HG03565 (cell line): Measurements from ENCODE around the gene PGAP6.
A peak's percentile ranks its signal among the peaks of the same experiment; 100 is the strongest.
"Not testable (repeated sequence)": the region's sequence is repeated elsewhere in the genome, so short reads cannot be mapped to it uniquely, and the experiment has no call there.

Experiments
- ATAC-seq: cut with Tn5 transposase; IDR thresholded peaks from one replicate; pipeline ENCODE4 v1.9.1; 2021; ENCODE audit warnings: mild to moderate bottlenecking, moderate library complexity; ENCODE audit not compliant: unreplicated experiment

The PGAP6 gene

DNA sequence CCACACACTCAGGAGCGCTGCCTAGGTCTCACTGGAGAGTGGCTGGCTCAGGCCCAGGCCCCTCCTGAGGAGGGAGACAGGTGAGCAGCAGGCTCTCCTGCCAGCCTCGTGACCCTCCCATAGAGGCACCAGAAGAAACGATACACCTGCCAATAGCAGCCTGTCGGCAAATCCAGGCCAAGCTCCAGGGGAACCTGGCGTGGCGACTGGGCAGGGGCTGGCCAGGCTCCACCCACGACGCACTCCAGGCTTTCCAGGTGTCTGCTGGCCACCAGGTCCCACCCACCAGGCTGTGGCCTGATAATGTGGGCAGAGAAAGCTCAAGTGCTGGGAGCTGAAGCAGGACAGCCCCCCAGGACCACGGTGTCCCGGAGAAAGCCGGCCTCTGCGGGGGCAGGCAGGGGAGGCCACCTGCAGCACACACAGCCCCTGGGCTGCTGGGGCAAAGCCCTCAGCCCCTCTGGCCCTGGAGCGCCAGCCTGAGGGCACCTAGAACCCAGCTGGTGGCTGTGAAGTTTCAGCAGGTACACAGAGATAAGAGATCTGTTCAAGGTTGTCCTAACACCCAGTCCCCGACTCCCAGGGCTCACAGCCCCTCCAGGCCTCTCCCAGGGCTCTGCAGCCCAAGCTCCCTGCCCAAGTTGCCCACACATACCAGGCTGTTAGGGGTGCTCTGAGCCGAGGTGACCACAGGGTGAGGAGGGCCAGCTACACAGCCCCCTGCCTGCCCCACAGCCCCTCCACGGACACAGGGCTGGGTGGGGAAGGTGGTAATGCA lies 2.4 kb downstream of the PGAP6 start:
- ATAC-seq: no peak

- ATAC-seq: no peak
Observed at GRCh38 chr16:378821-379182, 3.0 kb downstream of the PGAP6 start.

DNA sequence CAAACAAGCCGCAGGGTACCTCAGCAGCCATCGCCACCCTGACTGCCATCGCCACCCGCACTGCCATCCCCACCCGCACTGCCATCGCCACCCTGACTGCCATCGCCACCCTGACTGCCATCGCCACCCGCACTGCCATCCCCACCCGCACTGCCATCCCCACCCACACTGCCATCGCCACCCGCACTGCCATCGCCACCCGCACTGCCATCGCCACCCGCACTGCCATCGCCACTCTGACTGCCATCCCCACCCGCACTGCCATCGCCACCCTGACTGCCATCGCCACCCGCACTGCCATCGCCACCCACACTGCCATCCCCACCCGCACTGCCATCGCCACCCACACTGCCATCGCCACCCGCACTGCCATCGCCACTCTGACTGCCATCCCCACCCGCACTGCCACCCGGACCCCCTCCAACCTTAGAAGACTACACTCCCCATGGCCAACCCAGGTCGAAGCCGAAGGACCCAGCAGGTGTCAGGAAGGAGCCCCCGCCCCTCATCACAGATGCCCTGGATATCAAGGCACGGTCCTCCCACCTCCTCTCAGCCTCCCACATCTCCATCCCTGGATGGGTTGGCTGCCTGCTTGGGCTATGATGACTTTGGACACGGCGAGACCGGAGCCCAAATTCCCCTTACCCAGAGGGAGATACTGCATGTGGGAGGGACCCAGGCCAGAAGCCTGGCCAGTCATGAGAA lies 3.5 kb downstream of the PGAP6 start:
- not testable (repeated sequence) for ATAC-seq

DNA sequence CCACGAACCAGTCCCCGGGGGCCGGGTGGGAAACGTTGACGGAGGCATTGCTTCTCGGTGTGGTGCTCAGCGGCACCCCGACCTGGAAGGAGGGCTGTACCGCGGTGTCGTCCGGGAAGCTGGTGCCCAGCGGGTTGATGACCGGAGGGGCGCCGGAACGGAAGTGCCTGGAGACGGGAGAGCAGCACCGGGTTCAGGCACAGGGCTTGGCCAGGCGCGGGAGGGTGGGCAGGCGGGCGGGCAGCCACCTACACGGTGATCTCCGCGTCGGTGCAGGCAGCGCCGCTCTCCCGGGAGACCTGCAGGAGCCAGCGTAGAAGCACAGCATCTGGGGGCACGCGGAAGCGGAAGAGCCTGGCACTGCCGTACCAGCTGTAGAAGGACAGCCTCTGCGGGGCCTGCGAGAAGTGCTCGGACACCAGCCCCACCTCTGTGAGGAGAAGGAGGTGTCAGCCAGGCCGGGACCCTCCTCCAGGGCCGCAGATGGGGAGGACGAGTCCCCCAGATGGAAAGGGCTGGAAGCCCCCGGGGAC lies 4.3 kb downstream of the PGAP6 start:
- no peak for ATAC-seq

DNA sequence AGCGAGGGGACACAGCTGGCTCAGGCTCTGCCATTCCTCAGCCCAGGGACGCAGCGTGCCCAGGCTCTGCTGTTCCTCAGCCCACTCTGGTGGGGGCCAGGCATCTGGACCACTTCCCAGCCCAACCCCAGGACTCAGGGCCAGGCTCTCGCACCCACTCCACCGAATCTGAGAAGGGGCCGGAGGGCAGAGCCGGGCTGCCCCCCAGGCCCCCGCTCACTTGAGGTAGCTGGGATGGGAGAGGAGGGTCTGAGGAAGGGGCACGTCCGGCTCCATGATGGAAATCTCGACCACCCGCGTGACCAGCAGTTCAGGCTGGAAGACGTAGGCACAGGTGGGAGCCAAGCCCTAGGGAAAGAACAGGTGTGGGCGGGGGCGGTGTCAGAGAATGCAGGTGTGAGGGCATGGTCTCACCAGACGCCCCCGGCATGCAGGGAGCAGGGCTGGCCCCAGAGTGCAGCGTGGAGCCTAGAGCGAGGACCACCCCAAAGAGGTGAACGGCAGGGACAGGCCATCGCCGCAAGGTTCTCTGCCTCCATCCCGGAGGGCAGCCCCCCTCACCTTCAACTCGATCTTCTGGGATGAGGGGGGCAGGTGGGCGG lies 4.9 kb downstream of the PGAP6 start:
- ATAC-seq: no peak

GRCh38 chr16:375927-376816 lies 5.6 kb downstream of the PGAP6 start:
- ATAC-seq: no peak

- ATAC-seq: no peak
Observed at GRCh38 chr16:375212-375611, 6.6 kb downstream of the PGAP6 start.

DNA sequence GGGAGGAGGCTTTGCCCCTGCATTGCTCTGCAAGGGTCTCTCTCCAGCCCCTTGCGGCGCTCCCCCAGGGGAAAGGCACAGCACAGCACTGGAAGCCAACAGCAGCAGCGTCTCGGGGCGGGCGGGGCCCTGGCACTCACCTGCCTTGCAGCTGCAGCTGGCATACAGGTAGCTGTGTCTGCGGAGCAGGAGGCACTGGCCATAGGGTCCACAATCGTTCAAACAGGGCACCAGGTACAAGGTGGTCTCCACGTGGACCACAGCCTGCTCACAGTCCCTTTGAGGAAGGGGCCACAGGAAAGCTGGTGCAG lies 7.2 kb downstream of the PGAP6 start:
- ATAC-seq: no peak

GRCh38 chr16:373848-374615 lies 7.7 kb downstream of the PGAP6 start:
- no peak for ATAC-seq

- no peak for ATAC-seq
Observed at GRCh38 chr16:373020-373598, 8.7 kb downstream of the PGAP6 start.

DNA sequence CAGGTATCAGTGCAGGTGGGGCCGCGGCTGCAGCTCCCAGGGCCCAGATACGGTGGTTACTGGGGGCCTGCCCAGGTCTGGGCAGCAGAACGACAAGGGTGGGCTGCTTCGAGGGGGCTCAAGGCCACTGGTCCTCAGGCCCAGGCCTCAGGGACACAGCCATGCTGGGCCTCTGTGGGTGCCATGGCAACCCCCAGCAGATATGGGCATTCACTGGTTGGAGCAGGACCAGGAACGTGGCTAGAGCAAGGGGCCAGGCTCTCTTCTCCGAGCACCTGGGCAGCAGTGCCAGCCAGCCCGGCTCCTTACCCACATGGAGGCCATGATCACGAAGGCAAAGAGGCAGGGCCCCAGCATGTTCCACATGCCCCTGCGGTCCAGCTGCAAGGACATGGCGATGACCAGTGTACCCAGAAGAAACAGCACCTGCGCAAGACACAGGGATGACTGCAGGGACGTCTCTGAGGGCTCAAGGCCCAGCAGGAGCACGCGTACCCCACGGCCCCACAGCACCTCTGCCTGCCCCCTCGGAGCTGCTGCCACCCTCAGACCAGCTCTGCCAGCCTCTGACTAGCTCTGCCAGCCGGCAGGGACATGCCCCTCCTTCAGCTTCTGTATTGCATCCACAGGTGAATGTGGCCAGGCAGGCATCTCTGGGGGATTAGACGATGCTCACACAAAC lies 9.3 kb downstream of the PGAP6 start:
- ATAC-seq: no peak

DNA sequence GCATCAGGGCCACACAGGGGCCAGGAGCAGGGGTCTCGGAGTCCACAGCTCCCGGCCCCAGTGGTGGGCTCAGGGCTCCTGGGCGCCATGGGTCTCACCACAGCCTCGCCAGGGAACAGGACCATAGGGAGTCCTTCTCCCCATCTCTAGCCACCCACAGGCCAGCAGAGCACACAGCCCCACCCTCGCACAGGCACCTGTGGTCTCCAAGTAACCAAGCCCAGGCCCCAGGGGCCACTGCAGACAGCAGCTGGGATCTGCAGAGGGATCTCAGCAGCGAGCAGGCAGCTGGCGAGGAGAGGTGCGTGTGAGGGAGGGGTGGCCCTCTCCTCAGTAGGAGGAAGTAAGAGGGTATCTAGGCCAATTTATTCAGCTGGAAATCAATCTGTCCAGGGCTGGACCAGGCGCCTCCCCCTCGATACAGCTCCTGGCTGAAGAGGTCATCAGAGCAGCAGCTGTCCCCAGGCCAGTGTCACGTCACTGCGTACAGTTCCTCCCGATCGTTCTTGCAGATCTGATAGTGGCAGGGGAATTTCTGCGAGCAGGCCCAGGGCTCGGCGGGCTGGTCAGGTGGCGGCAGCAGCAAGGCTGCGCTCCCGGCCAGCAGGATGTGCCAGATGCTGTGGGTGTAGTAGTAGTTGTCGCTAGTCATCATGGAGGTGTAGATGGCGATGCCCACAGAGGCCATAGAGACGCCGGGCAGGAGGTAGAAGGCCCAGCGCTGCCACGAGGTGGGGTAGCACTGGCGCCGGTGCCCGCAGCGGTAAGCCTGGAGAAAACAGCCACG lies 10.1 kb downstream of the PGAP6 start:
- no peak for ATAC-seq

DNA sequence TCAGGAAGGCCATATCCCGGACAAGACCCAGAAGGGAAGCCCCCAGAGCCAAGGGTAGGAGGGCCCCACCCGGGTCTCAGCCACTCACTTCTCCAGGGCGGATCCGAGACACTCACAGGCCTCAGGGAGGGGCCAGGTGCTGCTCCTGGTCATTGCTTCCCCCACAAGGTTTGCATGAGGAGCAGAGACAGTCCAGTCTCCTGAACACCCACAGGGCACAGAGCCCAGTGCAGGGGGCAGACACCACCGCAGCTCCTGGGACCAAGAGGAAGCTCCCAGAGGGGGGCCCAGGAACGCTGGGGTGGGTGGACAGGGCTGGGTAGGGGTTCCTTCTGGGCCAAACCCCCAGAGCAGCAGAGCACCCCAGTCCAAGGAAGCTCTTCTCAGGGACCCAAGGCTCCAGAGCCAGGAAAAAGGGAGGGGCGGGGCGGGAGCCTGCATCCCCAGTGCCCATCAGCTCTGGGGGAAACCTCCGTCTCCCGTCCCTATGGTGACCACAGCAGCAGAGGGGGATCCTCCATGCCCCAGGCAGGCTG lies 10.7 kb downstream of the PGAP6 start:
- no peak for ATAC-seq

GRCh38 chr16:370443-370842 lies 11.3 kb downstream of the PGAP6 start, which contains the start of gene MRPL28:
MRPL28 (minus strand) TSS chr16:370538; CDS start chr16:370218, 320 bp downstream.
- peak; percentile 47 for ATAC-seq

GRCh38 chr16:369866-370436 lies 11.8 kb downstream of the PGAP6 start:
- ATAC-seq: no peak

DNA sequence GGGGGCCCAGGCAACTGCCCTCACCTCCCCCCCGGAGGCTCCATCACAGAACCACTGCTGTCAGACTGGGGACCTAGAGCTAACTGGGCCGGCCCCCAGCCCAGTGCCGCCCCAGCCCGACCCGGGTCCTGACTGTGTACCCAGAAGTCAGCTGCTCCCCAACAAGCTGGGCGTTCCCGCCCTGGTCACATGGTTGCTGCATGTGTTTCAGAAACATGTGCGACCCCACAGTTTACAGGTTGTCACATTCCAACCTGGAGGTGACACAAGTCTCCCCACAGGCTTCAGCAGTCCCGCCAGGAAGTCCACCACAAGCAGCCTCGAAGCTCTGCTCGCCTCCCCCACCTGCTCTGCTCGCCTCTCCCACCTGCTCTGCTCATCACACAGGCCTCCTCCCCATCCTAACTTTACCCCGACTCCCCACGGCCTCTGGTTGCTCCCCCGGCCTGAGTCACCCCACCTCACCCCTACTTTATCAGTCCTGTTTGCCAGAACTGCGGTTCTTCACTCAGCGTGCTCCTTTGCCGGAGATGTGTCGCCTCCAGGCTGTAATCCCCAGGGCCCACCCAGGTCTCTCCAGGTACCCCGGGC lies 12.4 kb downstream of the PGAP6 start:
- no peak for ATAC-seq

- no peak for ATAC-seq
Observed at GRCh38 chr16:368388-369158, 13.2 kb downstream of the PGAP6 start.
